ENCODE data around the gene PIH1D1. TPM values are rescaled to one million over a fixed set of nuclear protein-coding genes. Genes with fewer than 3 reads are reported as not detected.

The PIH1D1 gene
- total RNA-seq, 1 experiment from 2014 or later: 122 TPM

GRCh38 chr19:49430678-49431329 is 20.8 kb downstream of the PIH1D1 start:
- H3K27ac ChIP-seq (ENCODE audit: low read depth, low read length, poor library complexity, severe bottlenecking): no peak overlapping the region
- BruUV-seq (replicated peaks): no TSS peak
- TF ChIP-seq, protein P1, sequence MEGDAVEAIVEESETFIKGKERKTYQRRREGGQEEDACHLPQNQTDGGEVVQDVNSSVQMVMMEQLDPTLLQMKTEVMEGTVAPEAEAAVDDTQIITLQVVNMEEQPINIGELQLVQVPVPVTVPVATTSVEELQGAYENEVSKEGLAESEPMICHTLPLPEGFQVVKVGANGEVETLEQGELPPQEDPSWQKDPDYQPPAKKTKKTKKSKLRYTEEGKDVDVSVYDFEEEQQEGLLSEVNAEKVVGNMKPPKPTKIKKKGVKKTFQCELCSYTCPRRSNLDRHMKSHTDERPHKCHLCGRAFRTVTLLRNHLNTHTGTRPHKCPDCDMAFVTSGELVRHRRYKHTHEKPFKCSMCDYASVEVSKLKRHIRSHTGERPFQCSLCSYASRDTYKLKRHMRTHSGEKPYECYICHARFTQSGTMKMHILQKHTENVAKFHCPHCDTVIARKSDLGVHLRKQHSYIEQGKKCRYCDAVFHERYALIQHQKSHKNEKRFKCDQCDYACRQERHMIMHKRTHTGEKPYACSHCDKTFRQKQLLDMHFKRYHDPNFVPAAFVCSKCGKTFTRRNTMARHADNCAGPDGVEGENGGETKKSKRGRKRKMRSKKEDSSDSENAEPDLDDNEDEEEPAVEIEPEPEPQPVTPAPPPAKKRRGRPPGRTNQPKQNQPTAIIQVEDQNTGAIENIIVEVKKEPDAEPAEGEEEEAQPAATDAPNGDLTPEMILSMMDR (conservative IDR thresholded peaks at IDR 0.05; ENCODE audit: low read depth, low read length): peak; percentile 64
- no peak for TF ChIP-seq EZH2 (IDR thresholded peaks at IDR 0.05; ENCODE audit: borderline replicate concordance, low read depth, low read length, poor library complexity, severe bottlenecking)
- intact Hi-C loops (cut with micrococcal nuclease; ENCODE audit: unreplicated experiment): no loop called here
- no peak for DNase-seq (ENCODE audit: low spot score)
- H3K27me3 ChIP-seq (replicated peaks; ENCODE audit: insufficient read depth, low read depth, low read length, poor library complexity): peaks cover 29% of the 10 kb centered on the region
- no peak overlapping the region for H3K4me3 ChIP-seq (ENCODE audit: low read depth, low read length, poor library complexity, severe bottlenecking)
- H3K36me3 ChIP-seq (ENCODE audit: insufficient read depth, low read length, poor library complexity, severe bottlenecking): no peaks in the 10 kb centered on the region
- no peaks in the 10 kb centered on the region for H3K9me3 ChIP-seq (ENCODE audit: low read depth, low read length, poor library complexity, severe bottlenecking)
- POLR2A ChIA-PET (ENCODE audit: low non-redundant PET): no interaction called here
- peaks cover 9% of the 10 kb centered on the region for H3K4me1 ChIP-seq (ENCODE audit: insufficient read depth, low read length, poor library complexity, severe bottlenecking)
- CTCF ChIA-PET: interaction anchor here (0.5 to 1.0 kb wide), 2 partner anchors 10 to 14 kb away, joined by 3 to 18 read pairs; partner anchors contain the start of gene SLC17A7

DNA sequence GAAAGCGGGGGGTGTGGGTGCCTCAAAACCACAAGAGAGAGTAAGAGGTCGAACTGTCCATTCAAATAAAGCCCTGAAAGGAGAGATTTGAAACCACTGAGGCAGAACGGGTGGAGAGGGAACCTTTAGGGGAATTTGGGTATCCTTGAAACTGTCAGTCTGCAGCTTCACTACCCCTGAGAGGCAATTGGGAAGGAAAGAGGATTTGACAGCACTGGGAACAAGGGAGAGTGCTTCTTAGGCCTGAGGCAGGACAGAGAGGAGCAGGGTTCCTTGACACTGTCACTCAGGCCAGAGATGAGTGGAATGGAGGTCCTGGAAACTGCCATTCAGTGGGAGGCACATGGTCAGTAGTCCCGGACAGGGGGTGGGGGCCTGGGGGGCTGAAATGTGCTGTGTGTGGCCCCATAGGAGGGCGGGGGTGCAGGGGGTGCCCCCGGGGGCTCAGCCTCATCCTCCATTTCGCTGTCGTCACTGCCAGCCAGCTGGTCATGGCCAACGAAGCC is 21.4 kb downstream of the PIH1D1 start:
- intact Hi-C loops (cut with micrococcal nuclease; ENCODE audit: unreplicated experiment): no loop called here
- no peak overlapping the region for H3K27ac ChIP-seq (ENCODE audit: low read depth, low read length, poor library complexity, severe bottlenecking)
- no peak for DNase-seq (ENCODE audit: low spot score)
- ChIA-PET CTCF (interaction anchor here (0.7 kb wide), 1 partner anchor 39 kb away, joined by 3 read pairs; no protein-coding TSS in a partner anchor), POLR2A (ENCODE audit: low non-redundant PET) (no interaction called here)
- H3K36me3 ChIP-seq (ENCODE audit: insufficient read depth, low read length, poor library complexity, severe bottlenecking): no peaks in the 10 kb centered on the region
- H3K9me3 ChIP-seq (ENCODE audit: low read depth, low read length, poor library complexity, severe bottlenecking): no peaks in the 10 kb centered on the region
- TF ChIP-seq, protein P1 (conservative IDR thresholded peaks at IDR 0.05; ENCODE audit: low read depth, low read length): no peak
- no peak for TF ChIP-seq EZH2 (IDR thresholded peaks at IDR 0.05; ENCODE audit: borderline replicate concordance, low read depth, low read length, poor library complexity, severe bottlenecking)
- H3K4me3 ChIP-seq (ENCODE audit: low read depth, low read length, poor library complexity, severe bottlenecking): no peak overlapping the region
- H3K27me3 ChIP-seq (replicated peaks; ENCODE audit: insufficient read depth, low read depth, low read length, poor library complexity): peaks cover 35% of the 10 kb centered on the region
- no TSS peak for BruUV-seq (replicated peaks)
- H3K4me1 ChIP-seq (ENCODE audit: insufficient read depth, low read length, poor library complexity, severe bottlenecking): peaks cover 10% of the 10 kb centered on the region

GRCh38 chr19:49428547-49429451 is 22.8 kb downstream of the PIH1D1 start:
- no peaks in the 10 kb centered on the region for H3K36me3 ChIP-seq (ENCODE audit: insufficient read depth, low read length, poor library complexity, severe bottlenecking)
- BruUV-seq (replicated peaks): no TSS peak
- DNase-seq (ENCODE audit: low spot score): no peak
- peaks cover 49% of the 10 kb centered on the region for H3K27me3 ChIP-seq (replicated peaks; ENCODE audit: insufficient read depth, low read depth, low read length, poor library complexity)
- H3K4me1 ChIP-seq (ENCODE audit: insufficient read depth, low read length, poor library complexity, severe bottlenecking): peaks cover 10% of the 10 kb centered on the region
- TF ChIP-seq, protein P1 (conservative IDR thresholded peaks at IDR 0.05; ENCODE audit: low read depth, low read length): no peak
- TF ChIP-seq EZH2 (IDR thresholded peaks at IDR 0.05; ENCODE audit: borderline replicate concordance, low read depth, low read length, poor library complexity, severe bottlenecking): no peak
- no peaks in the 10 kb centered on the region for H3K9me3 ChIP-seq (ENCODE audit: low read depth, low read length, poor library complexity, severe bottlenecking)
- H3K4me3 ChIP-seq (ENCODE audit: low read depth, low read length, poor library complexity, severe bottlenecking): no peak overlapping the region
- H3K27ac ChIP-seq (ENCODE audit: low read depth, low read length, poor library complexity, severe bottlenecking): no peak overlapping the region
- CTCF ChIA-PET: interaction anchor here (0.7 kb wide), 1 partner anchor 10 kb away, joined by 3 read pairs; no protein-coding TSS in a partner anchor
- POLR2A ChIA-PET (ENCODE audit: low non-redundant PET): no interaction called here
- intact Hi-C loops (cut with micrococcal nuclease; ENCODE audit: unreplicated experiment): no loop called here
